HG02642 (cell line): ENCODE results near the gene MYL1.

Experiments
- ATAC-seq: cut with Tn5 transposase; IDR thresholded peaks from one replicate; pipeline ENCODE4 v1.9.1; 2021; ENCODE audit warnings: mild to moderate bottlenecking; ENCODE audit not compliant: unreplicated experiment, poor library complexity

Gene MYL1

GRCh38 chr2:210315015-210315788, at the start of gene MYL1:
Gene MYL1, minus strand, starts transcription at chr2:210315174. Its CDS starts 132 bp downstream, at chr2:210315042.
- no peak for ATAC-seq

- no peak for ATAC-seq
Measured at GRCh38 chr2:210363876-210364275, 48.9 kb upstream of the MYL1 start.

GRCh38 chr2:210363261-210363660, 48.3 kb upstream of the MYL1 start:
- no peak for ATAC-seq

- ATAC-seq = no peak
Measured at GRCh38 chr2:210360412-210360811, 45.4 kb upstream of the MYL1 start.

DNA sequence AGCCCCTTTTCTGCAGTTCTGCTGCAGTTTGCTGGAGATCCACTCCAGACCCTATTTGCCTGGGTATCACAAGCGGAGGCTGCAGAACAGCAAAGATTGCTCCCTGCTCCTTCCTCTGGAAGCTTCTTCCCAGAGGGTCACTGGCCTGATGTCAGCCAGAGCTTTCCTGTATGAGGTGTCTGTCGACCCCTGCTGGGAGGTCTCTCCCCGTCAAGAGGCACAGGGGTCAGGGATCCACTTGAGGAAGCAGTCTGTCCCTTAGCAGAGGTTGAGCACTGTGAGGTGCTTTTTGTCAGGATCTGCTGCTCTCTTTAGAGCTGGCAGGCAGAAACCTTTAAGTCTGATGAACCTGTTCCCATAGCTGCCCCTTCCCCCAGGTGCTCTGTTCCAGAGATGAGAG, 42.0 kb upstream of the MYL1 start:
- ATAC-seq = no peak

DNA sequence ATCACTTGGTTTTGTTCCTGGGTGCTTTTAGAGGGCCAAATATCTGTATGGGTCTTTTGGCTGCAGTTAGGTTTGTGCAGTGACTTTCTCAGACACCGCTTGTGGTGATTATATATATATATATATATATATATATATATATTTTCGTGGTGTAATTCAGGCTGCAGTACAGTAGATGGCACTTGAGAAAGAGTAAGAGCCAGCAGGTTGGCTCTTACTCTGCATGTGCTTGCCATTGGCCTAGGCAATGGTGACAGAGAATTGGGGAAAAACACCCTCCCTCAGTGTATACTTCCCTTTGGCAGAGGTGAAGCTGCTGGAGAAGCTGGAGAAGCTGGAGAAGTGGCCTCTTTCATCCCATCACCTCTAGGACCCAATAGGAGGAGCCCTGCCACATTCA, 22.2 kb upstream of the MYL1 start:
- no peak for ATAC-seq

DNA sequence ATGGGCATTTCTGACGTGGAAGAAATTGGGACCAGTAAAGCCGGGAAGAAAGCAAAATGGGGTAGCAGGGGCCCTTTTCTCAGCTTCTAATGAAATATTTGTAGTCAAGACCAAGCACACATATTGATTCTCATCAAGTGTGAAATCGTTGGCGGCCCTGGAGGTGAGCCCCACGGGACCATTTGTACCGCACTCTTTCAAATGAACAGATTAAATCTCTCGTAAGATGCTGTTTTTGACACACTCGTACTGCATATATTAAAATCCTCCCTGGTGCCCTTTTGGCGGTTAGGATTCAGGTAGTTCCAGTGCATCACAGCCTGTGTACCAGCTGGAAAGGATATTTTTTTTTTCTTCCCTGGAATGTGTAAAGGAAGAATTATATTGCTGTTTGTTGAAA, 9.9 kb upstream of the MYL1 start:
- no peak for ATAC-seq

DNA sequence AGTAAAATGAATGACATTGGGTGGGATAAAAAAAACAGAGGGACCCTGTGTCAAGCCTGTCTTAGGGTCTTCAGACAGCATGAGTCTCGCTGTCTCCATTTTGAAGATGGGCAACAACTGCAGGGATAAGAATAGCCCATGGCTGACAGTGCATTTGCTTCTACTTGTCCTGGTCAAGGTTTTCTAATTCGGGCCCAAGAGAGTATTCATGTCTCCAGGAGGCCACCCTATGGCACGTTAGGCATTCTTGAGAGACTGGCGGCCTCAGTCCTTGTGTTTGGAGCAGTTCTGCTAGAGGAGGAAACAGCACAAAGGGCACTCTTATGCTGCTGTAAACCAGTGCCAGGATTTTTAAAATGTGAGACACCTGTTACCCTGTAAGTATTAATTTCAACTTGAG, 9.5 kb upstream of the MYL1 start:
- no peak for ATAC-seq

GRCh38 chr2:210323003-210323402, 8.0 kb upstream of the MYL1 start:
- ATAC-seq = no peak

DNA sequence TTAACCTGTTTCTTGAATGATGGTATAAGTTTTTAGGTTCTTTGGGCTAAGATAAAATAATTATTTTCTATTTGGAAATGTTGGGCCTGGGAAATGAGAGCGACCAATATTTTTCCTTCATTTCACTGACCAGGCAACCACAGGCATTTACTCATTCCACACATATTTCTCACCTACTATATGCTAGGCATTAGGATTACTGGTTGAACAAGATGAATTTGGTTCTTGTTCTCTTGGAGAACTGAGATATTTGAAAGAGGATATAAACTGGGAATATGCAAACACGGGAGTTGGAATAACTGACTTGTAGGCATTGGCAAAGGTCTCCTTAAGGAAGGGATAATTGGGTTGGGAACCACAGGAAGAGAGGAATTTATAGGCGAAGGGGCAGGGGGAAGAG, 3.9 kb upstream of the MYL1 start:
- ATAC-seq = no peak

DNA sequence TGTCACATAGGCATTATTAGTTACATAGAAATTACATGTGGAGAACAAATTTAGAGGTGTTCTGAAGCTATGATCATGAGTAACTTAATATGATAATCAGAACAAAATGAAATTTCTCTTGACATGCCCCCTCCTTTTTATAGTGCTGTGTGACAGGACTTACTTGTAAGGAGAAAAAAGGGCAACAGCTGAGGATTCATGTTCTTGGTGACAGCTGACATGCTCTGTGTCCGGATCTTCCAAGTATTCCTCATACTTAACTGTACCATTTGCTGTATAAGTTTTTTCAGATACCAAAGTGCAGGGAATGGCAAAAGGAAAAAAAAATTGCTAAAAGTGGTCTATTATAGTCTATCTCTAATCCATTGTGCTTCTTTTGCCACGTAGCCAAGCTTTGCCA, 3.5 kb upstream of the MYL1 start:
- ATAC-seq = no peak

- ATAC-seq = no peak
Measured at GRCh38 chr2:210310550-210310949, 4.4 kb downstream of the MYL1 start.

- ATAC-seq = no peak
Measured at GRCh38 chr2:210309548-210310233, 5.3 kb downstream of the MYL1 start.

DNA sequence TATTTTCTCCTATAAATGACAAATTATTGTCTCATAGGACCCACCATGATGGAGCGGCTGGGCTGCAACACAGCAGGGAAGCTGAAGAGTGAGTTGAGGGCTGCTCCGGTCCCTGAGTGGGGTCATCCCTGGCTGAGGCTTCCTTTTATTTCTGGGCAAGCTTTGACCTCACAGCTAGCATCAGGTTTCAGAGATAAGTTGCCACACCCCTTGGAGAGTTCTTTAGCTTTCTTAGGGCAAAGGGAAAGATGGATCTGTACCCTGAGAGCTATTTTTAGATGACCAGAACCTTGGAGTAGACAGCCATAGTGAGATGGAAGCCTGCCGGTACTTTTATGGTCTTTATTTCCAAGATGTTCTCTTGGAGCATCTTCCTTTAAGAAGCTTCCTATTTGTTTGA, 11.5 kb downstream of the MYL1 start:
- no peak for ATAC-seq

GRCh38 chr2:210302326-210302725, 12.6 kb downstream of the MYL1 start:
- no peak for ATAC-seq

- ATAC-seq = no peak
Measured at GRCh38 chr2:210299866-210300373, 15.1 kb downstream of the MYL1 start.

DNA sequence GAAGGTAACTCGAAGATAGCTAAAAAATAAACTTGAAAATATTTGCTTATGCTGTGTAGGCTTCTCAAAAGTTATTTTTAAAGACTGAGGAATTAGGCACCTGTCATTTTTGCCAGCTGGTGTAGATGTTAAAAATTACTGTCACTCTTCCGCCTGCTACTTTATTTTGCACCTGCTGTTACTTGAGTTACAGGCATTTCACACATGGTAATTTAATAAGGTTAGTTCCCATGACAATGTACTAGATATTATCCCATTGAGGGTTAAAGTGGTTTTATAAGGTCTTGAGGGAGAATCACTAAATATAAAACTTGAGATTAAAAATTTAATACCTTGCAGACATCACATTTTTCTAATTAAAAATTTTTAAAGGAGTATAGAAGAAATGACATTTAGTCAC, 26.6 kb downstream of the MYL1 start:
- ATAC-seq = no peak

- ATAC-seq = no peak
Measured at GRCh38 chr2:210287301-210287700, 27.7 kb downstream of the MYL1 start.

DNA sequence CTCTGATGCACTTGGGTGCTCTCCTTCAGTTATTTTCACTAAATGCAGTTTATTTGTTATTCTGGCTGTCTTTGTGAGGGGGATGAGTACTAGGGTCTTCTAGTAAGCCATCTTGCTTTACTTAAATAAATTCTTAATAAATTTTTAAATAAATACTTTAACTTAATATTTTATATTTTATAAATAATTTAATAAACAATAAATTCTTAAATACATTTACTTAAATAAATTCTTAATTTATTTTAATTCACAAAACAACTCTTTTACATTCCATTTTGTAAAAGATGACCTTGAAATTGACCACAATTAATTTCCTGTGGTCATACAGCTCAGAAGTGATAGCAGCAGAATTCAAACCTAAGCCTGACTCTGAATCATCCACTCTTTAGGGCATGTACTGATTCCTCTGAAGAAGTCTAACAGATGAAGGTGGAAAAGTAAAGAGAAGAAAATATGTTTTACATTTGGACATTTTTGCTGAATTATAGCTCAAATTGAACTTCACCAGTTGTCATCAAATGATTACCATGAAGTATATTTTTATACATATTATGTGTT, 28.8 kb downstream of the MYL1 start:
- no peak for ATAC-seq

DNA sequence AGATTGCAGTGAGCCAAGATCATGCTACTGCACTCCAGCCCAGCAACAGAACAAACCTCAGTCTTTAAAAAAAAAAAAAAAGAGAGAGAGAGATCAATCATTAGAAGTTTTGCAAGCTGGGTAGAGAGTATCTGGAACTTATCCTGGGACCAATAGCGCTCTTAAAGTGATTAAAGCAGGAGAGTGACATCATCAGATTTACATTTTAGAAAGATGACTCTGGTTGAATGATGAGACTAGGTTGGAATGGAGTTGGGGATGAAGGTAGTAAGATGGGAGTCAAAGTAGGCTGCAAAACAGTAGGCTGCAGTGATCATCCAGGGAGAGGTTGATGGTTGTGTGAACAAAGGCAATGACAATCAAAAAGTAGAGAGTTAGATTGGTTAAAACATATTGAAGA, 37.8 kb downstream of the MYL1 start:
- no peak for ATAC-seq

DNA sequence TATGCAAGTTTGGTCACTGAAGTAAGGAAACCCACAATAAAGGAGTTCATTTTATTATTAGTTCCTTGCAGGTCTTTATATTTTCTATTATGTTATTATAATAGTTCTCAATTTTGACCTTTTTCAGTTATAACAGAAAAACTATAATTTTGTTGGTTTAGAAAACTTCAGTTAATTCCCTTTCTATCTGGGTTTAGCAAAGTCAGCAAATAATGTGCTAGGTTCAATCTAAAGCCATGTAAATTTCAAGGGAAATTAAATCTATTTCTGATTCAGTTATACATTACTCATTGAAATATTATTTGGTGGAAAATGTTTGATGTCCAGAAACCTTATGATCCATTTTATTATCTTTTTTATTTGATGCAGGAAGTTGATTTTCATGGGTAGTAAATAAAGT, 43.7 kb downstream of the MYL1 start:
- no peak for ATAC-seq
